Vagina (tissue), 2 donors: ENCODE measurements around the gene PHF20.

Experiments
- CTCF ChIP-seq, 3 experiments: fragments of 450-650 bp in 2 of 3; fragments of 200-600 bp in 1 of 3; sonication (generic) in 1 of 3; IDR thresholded peaks; one replicate each; pipeline ENCODE4 v1.5.1; 2017 to 2019; ENCODE audit warnings: antibody characterized with exemption in 3 of 3, mild to moderate bottlenecking in 2 of 3, moderate library complexity in 2 of 3
- POLR2A ChIP-seq, 2 donors: fragments of 450-650 bp; IDR thresholded peaks; one replicate each; pipeline ENCODE4 v1.6.1; 2017; ENCODE audit warnings: antibody characterized with exemption in 2 of 2, mild to moderate bottlenecking in 2 of 2, moderate library complexity in 2 of 2
- POLR2AphosphoS5 ChIP-seq, 2 donors: sonication (generic); formaldehyde crosslinking; IDR thresholded peaks; one replicate each; pipeline ENCODE4 v1.9.0; 2017; ENCODE audit warnings: antibody characterized with exemption in 2 of 2, mild to moderate bottlenecking in 2 of 2, low read depth in 1 of 2; ENCODE audit not compliant: insufficient read depth in 1 of 2

DNA sequence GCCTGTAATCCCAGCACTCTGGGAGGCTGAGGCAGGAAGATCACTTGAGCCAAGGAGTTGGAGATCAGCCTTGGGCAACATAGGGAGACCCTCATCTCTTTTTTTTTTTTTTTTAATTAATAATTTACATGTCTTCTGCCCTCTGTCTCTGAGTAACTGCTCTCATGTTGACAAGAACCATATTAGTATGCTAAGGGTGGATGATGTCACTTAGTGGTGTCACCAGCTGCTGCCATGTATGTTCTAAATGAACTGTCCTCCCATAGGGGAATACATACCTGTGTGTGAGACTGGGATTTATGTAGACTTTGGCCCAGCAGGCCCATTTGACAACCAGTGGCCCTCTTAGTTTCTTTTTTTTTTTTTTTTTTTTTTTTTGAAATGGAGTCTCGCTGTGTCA is 116.8 kb downstream of the PHF20 start:
- no peak for TF ChIP-seq CTCF (IDR thresholded peaks at IDR 0.05)
- TF ChIP-seq POLR2A (IDR thresholded peaks at IDR 0.05), result no peak
- TF ChIP-seq POLR2AphosphoS5 (IDR thresholded peaks at IDR 0.05; ENCODE audit: insufficient read depth in 1 of 2, low read depth in 1 of 2), result no peak
